Nephron progenitor cell (in vitro differentiated cells): ENCODE results near the gene SPG7.
"Not testable (repeated sequence)": the region's sequence is repeated elsewhere in the genome, so short reads cannot be mapped to it uniquely, and the experiment has no call there.

Experiments used
- DNase-seq: peaks from one replicate; pipeline ENCODE4 v3.0.0; 2021
- H3K27ac Mint-ChIP-seq: 2 replicates; pipeline ENCODE4 v1.8.0; 2021; ENCODE audit warnings: mild to moderate bottlenecking, moderate library complexity, mixed read lengths
- H3K27me3 Mint-ChIP-seq: 2 replicates; pipeline ENCODE4 v1.8.0; 2021; ENCODE audit warnings: mild to moderate bottlenecking, low read depth, mixed read lengths; ENCODE audit not compliant: poor library complexity
- H3K36me3 Mint-ChIP-seq: 2 replicates; pipeline ENCODE4 v1.8.0; 2021; ENCODE audit warnings: low read depth, mixed read lengths
- H3K4me1 Mint-ChIP-seq: 2 replicates; pipeline ENCODE4 v1.8.0; 2021; ENCODE audit warnings: mixed read lengths
- H3K4me3 Mint-ChIP-seq: 2 replicates; pipeline ENCODE4 v1.8.0; 2021; ENCODE audit warnings: mild to moderate bottlenecking, moderate library complexity, mixed read lengths
- H3K9me3 Mint-ChIP-seq: 2 replicates; pipeline ENCODE4 v1.8.0; 2021; ENCODE audit warnings: mild to moderate bottlenecking, moderate library complexity, mixed read lengths
- CTCF ChIP-seq: fragments of 200-600 bp; sonication (generic); IDR thresholded peaks from 2 replicates; pipeline ENCODE4 v1.5.0; 2021; ENCODE audit warnings: antibody characterized with exemption

Gene SPG7

GRCh38 chr16:89507834-89508590, at the start of gene SPG7:
SPG7 (plus strand) TSS chr16:89508403; CDS start chr16:89508418, 15 bp downstream.
- peak; percentile 91 for DNase-seq
- no peak for TF ChIP-seq CTCF
- Mint-ChIP-seq H3K36me3 (peaks cover 16% of the 10 kb centered on the region), H3K4me1 (peaks cover 32% of the 10 kb centered on the region), H3K4me3 (peak within 1 kb of the TSS; percentile 96), H3K9me3 (no peaks in the 10 kb centered on the region), H3K27me3 (peaks cover 5% of the 10 kb centered on the region), H3K27ac (peak within 1 kb of the TSS; percentile 98)

GRCh38 chr16:89458551-89458950, 49.7 kb upstream of the SPG7 start:
- peaks cover 64% of the 10 kb centered on the region for H3K36me3 Mint-ChIP-seq
- DNase-seq, result no peak
- no peak for TF ChIP-seq CTCF
- no peak overlapping the region for H3K4me3 Mint-ChIP-seq
- peaks cover 59% of the 10 kb centered on the region for H3K9me3 Mint-ChIP-seq
- peaks cover 7% of the 10 kb centered on the region for H3K4me1 Mint-ChIP-seq
- H3K27me3 Mint-ChIP-seq, result no peaks in the 10 kb centered on the region
- peak overlapping the region; percentile 47 for H3K27ac Mint-ChIP-seq

GRCh38 chr16:89458967-89459366, 49.2 kb upstream of the SPG7 start:
- no peak for DNase-seq
- H3K27me3 Mint-ChIP-seq, result no peaks in the 10 kb centered on the region
- peak overlapping the region; percentile 47 for H3K27ac Mint-ChIP-seq
- H3K4me1 Mint-ChIP-seq, result peaks cover 3% of the 10 kb centered on the region
- no peak overlapping the region for H3K4me3 Mint-ChIP-seq
- H3K9me3 Mint-ChIP-seq, result peaks cover 63% of the 10 kb centered on the region
- H3K36me3 Mint-ChIP-seq, result peaks cover 68% of the 10 kb centered on the region
- TF ChIP-seq CTCF, result no peak

GRCh38 chr16:89460556-89460955, 47.6 kb upstream of the SPG7 start:
- peaks cover 80% of the 10 kb centered on the region for H3K36me3 Mint-ChIP-seq
- no peaks in the 10 kb centered on the region for H3K27me3 Mint-ChIP-seq
- no peak overlapping the region for H3K4me3 Mint-ChIP-seq
- no peak for DNase-seq
- no peak overlapping the region for H3K27ac Mint-ChIP-seq
- no peaks in the 10 kb centered on the region for H3K4me1 Mint-ChIP-seq
- H3K9me3 Mint-ChIP-seq, result peaks cover 79% of the 10 kb centered on the region
- no peak for TF ChIP-seq CTCF

GRCh38 chr16:89461890-89462289, 46.3 kb upstream of the SPG7 start:
- Mint-ChIP-seq H3K36me3 (peaks cover 80% of the 10 kb centered on the region), H3K9me3 (peaks cover 79% of the 10 kb centered on the region)
- H3K27ac Mint-ChIP-seq, H3K4me3 Mint-ChIP-seq, DNase-seq, H3K4me1 Mint-ChIP-seq, H3K27me3 Mint-ChIP-seq: not testable (repeated sequence)

GRCh38 chr16:89462639-89463038, 45.6 kb upstream of the SPG7 start:
- Mint-ChIP-seq H3K36me3 (peaks cover 83% of the 10 kb centered on the region), H3K9me3 (peaks cover 76% of the 10 kb centered on the region)
- H3K27me3 Mint-ChIP-seq, H3K4me3 Mint-ChIP-seq, H3K4me1 Mint-ChIP-seq, DNase-seq, H3K27ac Mint-ChIP-seq: not testable (repeated sequence)

GRCh38 chr16:89463312-89463711, 44.9 kb upstream of the SPG7 start:
- H3K36me3 Mint-ChIP-seq, result peaks cover 83% of the 10 kb centered on the region

More at GRCh38 chr16:89463312-89463711, 44.9 kb upstream of the SPG7 start:
- not testable (repeated sequence) for H3K27me3 Mint-ChIP-seq, DNase-seq, H3K27ac Mint-ChIP-seq, H3K4me1 Mint-ChIP-seq, H3K4me3 Mint-ChIP-seq
- peaks cover 72% of the 10 kb centered on the region for H3K9me3 Mint-ChIP-seq
